ENCODE measurements around the gene C12orf60. TPM values are rescaled to one million over a fixed set of nuclear protein-coding genes. Genes with fewer than 3 reads are reported as not detected.
"Not testable (repeated sequence)": the region's sequence is repeated elsewhere in the genome, so short reads cannot be mapped to it uniquely, and the experiment has no call there.

The C12orf60 gene
- polyA plus RNA-seq (2011; rRNA removed) (0.57 and 1.0 TPM in 2 replicates), polyA minus RNA-seq (2011; rRNA and poly(A)+ RNA removed) (0.35 and 0.46 TPM in 2 replicates)

- H3K4me3 ChIP-seq (ENCODE audit: low read depth, low read length) = peak within 1 kb of the TSS; percentile 96
- H3K9me3 ChIP-seq (ENCODE audit: control insufficient read depth, insufficient read depth, low read length) = no peaks in the 10 kb centered on the region
- POLR2A ChIA-PET = interaction anchor here (0.5 to 1.8 kb wide), 6 partner anchors 8 to 1551 kb away, joined by 3 to 19 read pairs (median 4); a partner anchor contains a TSS
- no peaks in the 10 kb centered on the region for H3K27me3 ChIP-seq (ENCODE audit: control insufficient read depth, insufficient read depth, low read length)
- H3K27ac ChIP-seq (ENCODE audit: low read depth, low read length) = peak within 1 kb of the TSS; percentile 91
- DNase-seq (ENCODE audit: low read depth, low spot score) = peak; percentile 97
- TF ChIP-seq CTCF (IDR thresholded peaks at IDR 0.05; ENCODE audit: low read depth, low read length) = no peak
- CTCF ChIA-PET = interaction anchor here (1.2 to 2.9 kb wide), 6 partner anchors 33 to 418 kb away, joined by 3 to 14 read pairs (median 8); partner anchors contain the start of gene RERG
Measured at GRCh38 chr12:14803011-14803829, at the start of gene C12orf60, which contains the start of gene WBP11. Gene C12orf60 (plus strand): TSS chr12:14803670. CDS start chr12:14822936, 19,266 bp downstream. Gene WBP11 (minus strand): TSS chr12:14803478. CDS start chr12:14801383, 2,095 bp downstream.

- no peak overlapping the region for H3K27ac ChIP-seq (ENCODE audit: low read depth, low read length)
- TF ChIP-seq CTCF (IDR thresholded peaks at IDR 0.05; ENCODE audit: low read depth, low read length) = peak; percentile 42
- H3K27me3 ChIP-seq (ENCODE audit: control insufficient read depth, insufficient read depth, low read length) = no peaks in the 10 kb centered on the region
- no peaks in the 10 kb centered on the region for H3K9me3 ChIP-seq (ENCODE audit: control insufficient read depth, insufficient read depth, low read length)
- no peak overlapping the region for H3K4me3 ChIP-seq (ENCODE audit: low read depth, low read length)
- DNase-seq (ENCODE audit: low read depth, low spot score) = no peak
- POLR2A ChIA-PET = interaction anchor here (0.6 to 1.3 kb wide), 2 partner anchors 14 to 784 kb away, joined by 3 to 6 read pairs; a partner anchor contains a TSS
- CTCF ChIA-PET = interaction anchor here (0.5 to 1.6 kb wide), 9 partner anchors 13 to 513 kb away, joined by 3 to 6 read pairs (median 4); a partner anchor contains a TSS
Measured at GRCh38 chr12:14756334-14757143, 46.9 kb upstream of the C12orf60 start.

GRCh38 chr12:14759711-14760280, 43.7 kb upstream of the C12orf60 start:
- POLR2A ChIA-PET; H3K27me3 ChIP-seq (ENCODE audit: control insufficient read depth, insufficient read depth, low read length); H3K4me3 ChIP-seq (ENCODE audit: low read depth, low read length); DNase-seq (ENCODE audit: low read depth, low spot score); H3K9me3 ChIP-seq (ENCODE audit: control insufficient read depth, insufficient read depth, low read length); CTCF ChIA-PET; H3K27ac ChIP-seq (ENCODE audit: low read depth, low read length): not testable (repeated sequence)

- Histone ChIP-seq H3K27ac (ENCODE audit: low read depth, low read length) (no peak overlapping the region), H3K9me3 (ENCODE audit: control insufficient read depth, insufficient read depth, low read length) (no peaks in the 10 kb centered on the region; the same call in 1 of the 2 replicates), H3K4me3 (ENCODE audit: low read depth, low read length) (no peak overlapping the region), H3K27me3 (ENCODE audit: control insufficient read depth, insufficient read depth, low read length) (no peaks in the 10 kb centered on the region)
- CTCF ChIA-PET = no interaction called here
- POLR2A ChIA-PET = no interaction called here
- DNase-seq (ENCODE audit: low read depth, low spot score) = no peak
- TF ChIP-seq CTCF (IDR thresholded peaks at IDR 0.05; ENCODE audit: low read depth, low read length) = no peak
Measured at GRCh38 chr12:14765398-14765797, 38.1 kb upstream of the C12orf60 start.

GRCh38 chr12:14766020-14766419, 37.5 kb upstream of the C12orf60 start:
- DNase-seq (ENCODE audit: low read depth, low spot score); H3K27me3 ChIP-seq (ENCODE audit: control insufficient read depth, insufficient read depth, low read length); H3K9me3 ChIP-seq (ENCODE audit: control insufficient read depth, insufficient read depth, low read length); H3K27ac ChIP-seq (ENCODE audit: low read depth, low read length); POLR2A ChIA-PET; CTCF ChIA-PET; H3K4me3 ChIP-seq (ENCODE audit: low read depth, low read length): not testable (repeated sequence)

All from AG04450 (cell line).